GM13976 (cell line): ENCODE results near the gene TTC4.

Experiments
- DNase-seq: peaks from one replicate; pipeline ENCODE4 v3.0.0; 2012; ENCODE audit warnings: low spot score
- in situ Hi-C: fragments of 300-500 bp; cut with MboI; formaldehyde crosslinking; loops from one replicate; pipeline ENCODE4 v1.12.0; 2022; ENCODE audit warnings: low sequenced_read_pairs, mixed read lengths, inconsistent platforms; ENCODE audit not compliant: unreplicated experiment
- TF ChIP-seq, protein P1 (sequence below): IDR thresholded peaks from 2 replicates; pipeline ENCODE4 v1.5.1; 2012; ENCODE audit warnings: borderline replicate concordance, mild to moderate bottlenecking; ENCODE audit not compliant: insufficient read depth; ENCODE audit errors: extremely low read depth, missing control alignments, control extremely low read depth

TTC4 gene

DNA sequence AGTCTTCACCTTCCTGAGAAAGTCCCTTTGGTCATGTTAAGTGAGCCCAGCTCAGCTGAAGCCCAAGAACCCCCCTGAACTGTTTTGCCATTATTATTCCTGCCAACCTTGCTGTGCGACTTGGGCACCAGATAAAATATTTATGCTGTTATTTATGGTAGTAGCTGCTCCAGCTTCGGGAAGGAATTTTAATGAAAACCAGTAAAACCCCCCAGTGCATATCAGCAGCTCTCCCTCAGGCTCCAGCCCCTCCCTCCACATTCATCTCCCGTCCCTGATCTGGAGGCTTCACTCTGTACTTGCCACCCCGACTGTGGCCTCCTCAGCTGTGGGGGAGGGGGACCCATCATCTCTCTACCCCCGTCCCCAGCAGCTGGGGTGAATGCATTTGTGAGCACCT, 72.8 kb downstream of the TTC4 start:
- no peak for DNase-seq
- TF ChIP-seq, protein P1, sequence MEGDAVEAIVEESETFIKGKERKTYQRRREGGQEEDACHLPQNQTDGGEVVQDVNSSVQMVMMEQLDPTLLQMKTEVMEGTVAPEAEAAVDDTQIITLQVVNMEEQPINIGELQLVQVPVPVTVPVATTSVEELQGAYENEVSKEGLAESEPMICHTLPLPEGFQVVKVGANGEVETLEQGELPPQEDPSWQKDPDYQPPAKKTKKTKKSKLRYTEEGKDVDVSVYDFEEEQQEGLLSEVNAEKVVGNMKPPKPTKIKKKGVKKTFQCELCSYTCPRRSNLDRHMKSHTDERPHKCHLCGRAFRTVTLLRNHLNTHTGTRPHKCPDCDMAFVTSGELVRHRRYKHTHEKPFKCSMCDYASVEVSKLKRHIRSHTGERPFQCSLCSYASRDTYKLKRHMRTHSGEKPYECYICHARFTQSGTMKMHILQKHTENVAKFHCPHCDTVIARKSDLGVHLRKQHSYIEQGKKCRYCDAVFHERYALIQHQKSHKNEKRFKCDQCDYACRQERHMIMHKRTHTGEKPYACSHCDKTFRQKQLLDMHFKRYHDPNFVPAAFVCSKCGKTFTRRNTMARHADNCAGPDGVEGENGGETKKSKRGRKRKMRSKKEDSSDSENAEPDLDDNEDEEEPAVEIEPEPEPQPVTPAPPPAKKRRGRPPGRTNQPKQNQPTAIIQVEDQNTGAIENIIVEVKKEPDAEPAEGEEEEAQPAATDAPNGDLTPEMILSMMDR = no peak
- in situ Hi-C loops = no loop called here

DNA sequence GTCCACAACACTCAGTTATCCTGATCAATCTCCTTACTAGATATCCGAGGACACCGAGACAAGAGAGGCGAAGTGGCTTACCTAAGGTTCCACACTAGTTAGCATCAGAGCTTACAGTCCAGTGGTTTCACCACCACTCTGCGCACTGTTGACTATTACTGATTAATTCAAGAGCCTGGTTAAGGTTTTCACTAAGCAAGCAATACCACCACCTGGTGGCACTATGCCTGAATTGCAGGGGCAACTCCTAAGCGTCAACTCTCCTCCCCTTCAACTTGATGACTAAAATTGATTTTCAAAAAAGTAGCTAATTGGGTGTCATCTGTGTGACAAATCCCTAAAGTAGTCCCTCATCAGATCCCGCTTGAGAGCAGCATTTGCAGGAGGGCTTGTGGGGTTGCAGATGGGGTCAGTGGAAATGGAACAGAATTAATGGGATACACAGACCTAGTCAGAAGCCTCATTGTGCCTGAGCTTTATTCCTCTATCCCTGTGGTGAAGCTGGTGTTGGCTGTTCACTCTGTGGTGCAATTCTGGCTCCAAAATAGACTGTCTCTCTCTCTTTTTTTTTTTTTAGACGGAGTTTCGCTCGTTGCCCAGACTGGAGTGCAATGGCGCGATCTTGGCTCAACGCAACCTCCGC, 76.3 kb downstream of the TTC4 start:
- in situ Hi-C loops = loop anchor here (10.0 kb wide), 1 partner anchor 117 kb away; no protein-coding TSS in a partner anchor
- TF ChIP-seq, protein P1 = peak; percentile 8

More for the DNA sequence above, 76.3 kb downstream of the TTC4 start:
- no peak for DNase-seq
